ENCODE data around the gene PHF1. TPM values are rescaled to one million over a fixed set of nuclear protein-coding genes. Genes with fewer than 3 reads are reported as not detected.
A peak's percentile ranks its signal among the peaks of the same experiment; 100 is the strongest.

The PHF1 gene
- total RNA-seq, 1 donor from 2014 or later, result 70.5 TPM

DNA sequence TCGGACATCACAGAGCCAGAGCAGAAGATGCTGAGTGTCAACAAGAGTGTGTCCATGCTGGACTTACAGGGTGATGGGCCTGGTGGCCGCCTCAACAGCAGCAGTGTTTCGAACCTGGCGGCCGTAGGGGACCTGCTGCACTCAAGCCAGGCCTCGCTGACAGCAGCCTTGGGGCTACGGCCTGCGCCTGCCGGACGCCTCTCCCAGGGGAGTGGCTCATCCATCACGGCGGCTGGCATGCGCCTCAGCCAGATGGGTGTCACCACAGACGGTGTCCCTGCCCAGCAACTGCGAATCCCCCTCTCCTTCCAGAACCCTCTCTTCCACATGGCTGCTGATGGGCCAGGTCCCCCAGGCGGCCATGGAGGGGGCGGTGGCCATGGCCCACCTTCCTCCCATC is 32.2 kb downstream of the PHF1 start:
- H3K4me3 Mint-ChIP-seq, result no peak overlapping the region
- TF ChIP-seq, protein P1, sequence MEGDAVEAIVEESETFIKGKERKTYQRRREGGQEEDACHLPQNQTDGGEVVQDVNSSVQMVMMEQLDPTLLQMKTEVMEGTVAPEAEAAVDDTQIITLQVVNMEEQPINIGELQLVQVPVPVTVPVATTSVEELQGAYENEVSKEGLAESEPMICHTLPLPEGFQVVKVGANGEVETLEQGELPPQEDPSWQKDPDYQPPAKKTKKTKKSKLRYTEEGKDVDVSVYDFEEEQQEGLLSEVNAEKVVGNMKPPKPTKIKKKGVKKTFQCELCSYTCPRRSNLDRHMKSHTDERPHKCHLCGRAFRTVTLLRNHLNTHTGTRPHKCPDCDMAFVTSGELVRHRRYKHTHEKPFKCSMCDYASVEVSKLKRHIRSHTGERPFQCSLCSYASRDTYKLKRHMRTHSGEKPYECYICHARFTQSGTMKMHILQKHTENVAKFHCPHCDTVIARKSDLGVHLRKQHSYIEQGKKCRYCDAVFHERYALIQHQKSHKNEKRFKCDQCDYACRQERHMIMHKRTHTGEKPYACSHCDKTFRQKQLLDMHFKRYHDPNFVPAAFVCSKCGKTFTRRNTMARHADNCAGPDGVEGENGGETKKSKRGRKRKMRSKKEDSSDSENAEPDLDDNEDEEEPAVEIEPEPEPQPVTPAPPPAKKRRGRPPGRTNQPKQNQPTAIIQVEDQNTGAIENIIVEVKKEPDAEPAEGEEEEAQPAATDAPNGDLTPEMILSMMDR (conservative IDR thresholded peaks at IDR 0.05), result no peak
- peaks cover 11% of the 10 kb centered on the region for H3K36me3 Mint-ChIP-seq (ENCODE audit: low read depth)
- no peaks in the 10 kb centered on the region for H3K27me3 Mint-ChIP-seq (ENCODE audit: low read depth)
- no peak overlapping the region for H3K27ac Mint-ChIP-seq (ENCODE audit: unreplicated experiment)
- H3K4me1 Mint-ChIP-seq, result no peaks in the 10 kb centered on the region
- no peaks in the 10 kb centered on the region for H3K9me3 Mint-ChIP-seq
- no peak for DNase-seq (ENCODE audit: low read depth, low spot score)

DNA sequence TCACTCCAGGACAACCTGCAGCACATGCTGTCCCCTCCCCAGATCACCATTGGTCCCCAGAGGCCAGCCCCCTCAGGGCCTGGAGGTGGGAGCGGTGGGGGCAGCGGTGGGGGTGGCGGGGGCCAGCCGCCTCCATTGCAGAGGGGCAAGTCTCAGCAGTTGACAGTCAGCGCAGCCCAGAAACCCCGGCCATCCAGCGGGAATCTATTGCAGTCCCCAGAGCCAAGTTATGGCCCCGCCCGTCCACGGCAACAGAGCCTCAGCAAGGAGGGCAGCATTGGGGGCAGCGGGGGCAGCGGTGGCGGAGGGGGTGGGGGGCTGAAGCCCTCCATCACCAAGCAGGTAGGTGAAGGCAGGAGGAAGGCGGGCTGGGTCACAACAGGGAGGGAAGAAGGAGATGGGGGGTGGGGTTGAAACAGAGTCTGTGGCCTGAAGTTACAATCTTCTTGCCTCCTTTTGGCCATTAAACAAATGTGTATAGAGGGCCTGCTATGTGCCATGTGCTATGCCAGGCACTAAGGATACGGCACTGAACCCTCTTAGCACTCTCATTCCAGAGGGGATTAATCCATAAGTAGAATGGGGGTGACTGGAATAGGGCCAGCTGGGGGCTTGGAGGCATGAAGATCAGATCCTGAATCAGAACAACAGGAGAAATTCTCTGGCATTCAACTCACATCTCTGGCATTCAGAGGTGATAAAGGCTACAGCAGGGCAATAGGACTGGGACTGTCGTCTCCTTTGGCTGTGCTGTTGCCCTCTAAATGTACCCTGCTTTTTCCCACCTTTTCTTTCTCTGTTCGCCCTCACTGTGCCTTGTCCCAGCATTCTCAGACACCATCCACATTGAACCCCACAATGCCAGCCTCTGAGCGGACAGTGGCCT is 33.0 kb downstream of the PHF1 start:
- Mint-ChIP-seq H3K4me1 (no peaks in the 10 kb centered on the region), H3K27me3 (ENCODE audit: low read depth) (no peaks in the 10 kb centered on the region), H3K27ac (ENCODE audit: unreplicated experiment) (no peak overlapping the region), H3K36me3 (ENCODE audit: low read depth) (peaks cover 14% of the 10 kb centered on the region), H3K4me3 (no peak overlapping the region), H3K9me3 (no peaks in the 10 kb centered on the region)
- TF ChIP-seq, protein P1 (conservative IDR thresholded peaks at IDR 0.05), result no peak
- DNase-seq (ENCODE audit: low read depth, low spot score), result no peak

DNA sequence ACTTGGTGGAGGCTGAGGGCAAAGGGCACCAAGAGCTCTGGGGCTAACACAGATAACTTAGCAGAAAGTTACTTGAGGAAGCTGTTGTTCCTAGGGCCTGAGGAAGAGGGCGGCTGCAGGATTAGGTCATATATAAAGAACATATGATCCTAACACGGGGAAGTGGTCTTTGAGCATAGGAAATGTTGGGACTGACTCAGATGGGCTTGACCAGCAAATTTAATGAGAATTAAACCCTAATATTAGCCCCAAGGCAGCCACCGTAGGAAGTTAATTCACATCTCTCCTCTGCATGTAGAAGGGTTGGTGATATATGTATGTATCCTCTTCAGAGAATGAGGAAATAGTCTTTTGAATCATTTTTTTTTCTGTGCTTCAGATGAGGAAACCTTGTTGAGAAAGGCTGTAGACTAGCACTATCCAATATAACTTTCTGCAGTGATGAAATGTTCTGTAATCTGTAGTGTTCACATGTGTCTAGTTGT is 34.3 kb downstream of the PHF1 start:
- no peaks in the 10 kb centered on the region for H3K27me3 Mint-ChIP-seq (ENCODE audit: low read depth)
- peaks cover 11% of the 10 kb centered on the region for H3K36me3 Mint-ChIP-seq (ENCODE audit: low read depth)
- DNase-seq (ENCODE audit: low read depth, low spot score), result no peak
- TF ChIP-seq, protein P1 (conservative IDR thresholded peaks at IDR 0.05), result no peak
- no peak overlapping the region for H3K27ac Mint-ChIP-seq (ENCODE audit: unreplicated experiment)
- H3K9me3 Mint-ChIP-seq, result no peaks in the 10 kb centered on the region
- H3K4me1 Mint-ChIP-seq, result no peaks in the 10 kb centered on the region
- H3K4me3 Mint-ChIP-seq, result peak overlapping the region; percentile 6

DNA sequence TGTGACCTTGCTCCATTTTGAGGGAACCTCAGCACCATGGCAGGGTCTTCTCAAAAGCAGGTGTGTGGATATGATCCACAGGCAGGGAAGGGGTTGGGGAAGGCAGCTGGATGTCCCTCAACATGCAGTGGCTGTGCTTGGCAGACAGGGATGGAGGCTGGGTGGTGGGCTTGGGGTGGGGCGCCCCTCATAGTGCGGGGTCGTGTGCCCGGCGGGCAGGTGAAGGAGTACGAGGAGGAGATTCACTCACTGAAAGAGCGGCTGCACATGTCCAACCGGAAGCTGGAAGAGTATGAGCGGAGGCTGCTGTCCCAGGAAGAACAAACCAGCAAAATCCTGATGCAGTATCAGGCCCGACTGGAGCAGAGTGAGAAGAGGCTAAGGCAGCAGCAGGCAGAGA is 35.5 kb downstream of the PHF1 start:
- Mint-ChIP-seq H3K4me3 (no peak overlapping the region), H3K4me1 (no peaks in the 10 kb centered on the region), H3K27ac (ENCODE audit: unreplicated experiment) (peak overlapping the region; percentile 45), H3K9me3 (no peaks in the 10 kb centered on the region), H3K27me3 (ENCODE audit: low read depth) (no peaks in the 10 kb centered on the region), H3K36me3 (ENCODE audit: low read depth) (peaks cover 11% of the 10 kb centered on the region)
- TF ChIP-seq, protein P1 (conservative IDR thresholded peaks at IDR 0.05), result no peak
- DNase-seq (ENCODE audit: low read depth, low spot score), result no peak

DNA sequence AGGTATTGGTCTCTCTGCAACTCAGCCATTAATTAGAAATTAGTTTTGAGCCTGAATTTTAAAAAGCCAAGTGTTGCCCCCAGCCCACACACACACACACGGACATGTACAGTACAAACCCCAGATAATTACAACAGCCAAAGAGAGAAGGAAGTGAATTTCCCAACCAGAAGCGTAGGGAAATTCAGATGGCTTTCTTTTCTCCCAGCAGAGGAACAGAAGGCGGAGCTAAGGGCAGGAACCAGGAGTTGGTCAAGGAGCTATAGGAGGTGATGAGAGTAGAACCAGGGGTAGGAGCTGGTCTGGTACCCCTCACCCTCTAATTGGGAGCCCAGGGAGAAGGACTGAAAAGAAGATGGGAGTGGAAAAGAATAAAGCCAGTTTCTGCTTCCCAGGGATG is 39.6 kb downstream of the PHF1 start:
- H3K27ac Mint-ChIP-seq (ENCODE audit: unreplicated experiment), result no peak overlapping the region
- TF ChIP-seq, protein P1 (conservative IDR thresholded peaks at IDR 0.05), result no peak
- peaks cover 5% of the 10 kb centered on the region for H3K27me3 Mint-ChIP-seq (ENCODE audit: low read depth)
- H3K36me3 Mint-ChIP-seq (ENCODE audit: low read depth), result peaks cover 18% of the 10 kb centered on the region
- H3K4me3 Mint-ChIP-seq, result peak overlapping the region; percentile 77
- H3K9me3 Mint-ChIP-seq, result no peaks in the 10 kb centered on the region
- peaks cover 20% of the 10 kb centered on the region for H3K4me1 Mint-ChIP-seq
- no peak for DNase-seq (ENCODE audit: low read depth, low spot score)

Measured in neural crest cell (in vitro differentiated cells).